Stimulated activated naive CD8-positive, alpha-beta T cell treated with anti-CD3 and anti-CD28 coated beads, Interleukin-15, Interleukin-2, amounts not matched to agents 100 ng/mL and 50 ng/mL, for 24 hours (primary cell): ENCODE results near the gene KCNG1.

Source experiments
- H3K27ac Mint-ChIP-seq: one replicate; pipeline ENCODE4 v1.8.0; 2021; ENCODE audit warnings: mild to moderate bottlenecking, mixed read lengths
- H3K27me3 Mint-ChIP-seq: one replicate; pipeline ENCODE4 v1.8.0; 2021; ENCODE audit warnings: mixed read lengths
- H3K36me3 Mint-ChIP-seq: one replicate; pipeline ENCODE4 v1.8.0; 2021; ENCODE audit warnings: low read depth, mixed read lengths
- H3K4me1 Mint-ChIP-seq: one replicate; pipeline ENCODE4 v1.8.0; 2021; ENCODE audit warnings: low read depth, mixed read lengths
- H3K4me3 Mint-ChIP-seq: one replicate; pipeline ENCODE4 v1.8.0; 2021; ENCODE audit warnings: mild to moderate bottlenecking, mixed read lengths
- H3K9me3 Mint-ChIP-seq: one replicate; pipeline ENCODE4 v1.8.0; 2021; ENCODE audit warnings: mixed read lengths

KCNG1 gene

GRCh38 chr20:51010932-51011331, 12.0 kb downstream of the KCNG1 start:
- H3K4me1 Mint-ChIP-seq: no peaks in the 10 kb centered on the region
- peaks cover 34% of the 10 kb centered on the region for H3K27me3 Mint-ChIP-seq
- H3K9me3 Mint-ChIP-seq: no peaks in the 10 kb centered on the region
- no peak overlapping the region for H3K27ac Mint-ChIP-seq
- no peak overlapping the region for H3K4me3 Mint-ChIP-seq
- H3K36me3 Mint-ChIP-seq: no peaks in the 10 kb centered on the region

- no peak overlapping the region for H3K27ac Mint-ChIP-seq
- no peaks in the 10 kb centered on the region for H3K9me3 Mint-ChIP-seq
- H3K4me3 Mint-ChIP-seq: no peak overlapping the region
- H3K27me3 Mint-ChIP-seq: peaks cover 25% of the 10 kb centered on the region
- no peaks in the 10 kb centered on the region for H3K36me3 Mint-ChIP-seq
- H3K4me1 Mint-ChIP-seq: no peaks in the 10 kb centered on the region
These were observed 12.9 kb downstream of the KCNG1 start for GRCh38 chr20:51010043-51010365.

GRCh38 chr20:51009303-51010042, 13.4 kb downstream of the KCNG1 start:
- H3K4me1 Mint-ChIP-seq: no peaks in the 10 kb centered on the region
- no peak overlapping the region for H3K27ac Mint-ChIP-seq
- H3K27me3 Mint-ChIP-seq: peaks cover 19% of the 10 kb centered on the region
- no peak overlapping the region for H3K4me3 Mint-ChIP-seq
- no peaks in the 10 kb centered on the region for H3K9me3 Mint-ChIP-seq
- H3K36me3 Mint-ChIP-seq: no peaks in the 10 kb centered on the region

- Mint-ChIP-seq H3K27ac (no peak overlapping the region), H3K4me1 (no peaks in the 10 kb centered on the region), H3K4me3 (no peak overlapping the region), H3K36me3 (no peaks in the 10 kb centered on the region), H3K9me3 (no peaks in the 10 kb centered on the region), H3K27me3 (peaks cover 12% of the 10 kb centered on the region)
These were observed 14.2 kb downstream of the KCNG1 start for GRCh38 chr20:51008718-51009117.

GRCh38 chr20:51005214-51005613, 17.7 kb downstream of the KCNG1 start:
- H3K9me3 Mint-ChIP-seq: no peaks in the 10 kb centered on the region
- H3K4me1 Mint-ChIP-seq: peaks cover 6% of the 10 kb centered on the region
- H3K27me3 Mint-ChIP-seq: peaks cover 17% of the 10 kb centered on the region
- no peak overlapping the region for H3K4me3 Mint-ChIP-seq
- H3K36me3 Mint-ChIP-seq: no peaks in the 10 kb centered on the region
- no peak overlapping the region for H3K27ac Mint-ChIP-seq

- peaks cover 6% of the 10 kb centered on the region for H3K4me1 Mint-ChIP-seq
- no peak overlapping the region for H3K4me3 Mint-ChIP-seq
- H3K9me3 Mint-ChIP-seq: no peaks in the 10 kb centered on the region
- no peaks in the 10 kb centered on the region for H3K36me3 Mint-ChIP-seq
- H3K27ac Mint-ChIP-seq: no peak overlapping the region
- peaks cover 19% of the 10 kb centered on the region for H3K27me3 Mint-ChIP-seq
These were observed 18.1 kb downstream of the KCNG1 start for GRCh38 chr20:51004781-51005180.

GRCh38 chr20:51004305-51004727, 18.6 kb downstream of the KCNG1 start:
- no peak overlapping the region for H3K27ac Mint-ChIP-seq
- peaks cover 6% of the 10 kb centered on the region for H3K4me1 Mint-ChIP-seq
- no peak overlapping the region for H3K4me3 Mint-ChIP-seq
- peaks cover 21% of the 10 kb centered on the region for H3K27me3 Mint-ChIP-seq
- H3K36me3 Mint-ChIP-seq: no peaks in the 10 kb centered on the region
- H3K9me3 Mint-ChIP-seq: no peaks in the 10 kb centered on the region

GRCh38 chr20:51003753-51004152, 19.2 kb downstream of the KCNG1 start:
- Mint-ChIP-seq H3K4me1 (peaks cover 6% of the 10 kb centered on the region), H3K9me3 (no peaks in the 10 kb centered on the region), H3K36me3 (no peaks in the 10 kb centered on the region), H3K4me3 (no peak overlapping the region), H3K27me3 (peaks cover 19% of the 10 kb centered on the region), H3K27ac (no peak overlapping the region)

GRCh38 chr20:51002633-51003032, 20.3 kb downstream of the KCNG1 start:
- H3K4me1 Mint-ChIP-seq: peaks cover 6% of the 10 kb centered on the region
- no peak overlapping the region for H3K4me3 Mint-ChIP-seq
- H3K27ac Mint-ChIP-seq: no peak overlapping the region
- peaks cover 19% of the 10 kb centered on the region for H3K27me3 Mint-ChIP-seq
- no peaks in the 10 kb centered on the region for H3K9me3 Mint-ChIP-seq
- H3K36me3 Mint-ChIP-seq: no peaks in the 10 kb centered on the region

- H3K4me1 Mint-ChIP-seq: peaks cover 6% of the 10 kb centered on the region
- no peaks in the 10 kb centered on the region for H3K9me3 Mint-ChIP-seq
- H3K36me3 Mint-ChIP-seq: no peaks in the 10 kb centered on the region
- H3K27me3 Mint-ChIP-seq: peaks cover 19% of the 10 kb centered on the region
- no peak overlapping the region for H3K4me3 Mint-ChIP-seq
- peak overlapping the region; percentile 85 for H3K27ac Mint-ChIP-seq
These were observed 21.3 kb downstream of the KCNG1 start for GRCh38 chr20:51001430-51002265.

- peaks cover 6% of the 10 kb centered on the region for H3K4me1 Mint-ChIP-seq
- no peaks in the 10 kb centered on the region for H3K9me3 Mint-ChIP-seq
- peaks cover 19% of the 10 kb centered on the region for H3K27me3 Mint-ChIP-seq
- no peaks in the 10 kb centered on the region for H3K36me3 Mint-ChIP-seq
- no peak overlapping the region for H3K4me3 Mint-ChIP-seq
- peak overlapping the region; percentile 12 for H3K27ac Mint-ChIP-seq
These were observed 23.6 kb downstream of the KCNG1 start for GRCh38 chr20:50999355-50999754.

GRCh38 chr20:50996901-50997865, 25.7 kb downstream of the KCNG1 start:
- Mint-ChIP-seq H3K9me3 (no peaks in the 10 kb centered on the region), H3K36me3 (no peaks in the 10 kb centered on the region), H3K4me1 (peaks cover 6% of the 10 kb centered on the region), H3K4me3 (no peak overlapping the region), H3K27ac (no peak overlapping the region), H3K27me3 (peaks cover 14% of the 10 kb centered on the region)

GRCh38 chr20:50995506-50995905, 27.4 kb downstream of the KCNG1 start:
- no peak overlapping the region for H3K27ac Mint-ChIP-seq
- H3K36me3 Mint-ChIP-seq: no peaks in the 10 kb centered on the region

GRCh38 chr20:50993876-50994275, 29.0 kb downstream of the KCNG1 start:
- no peaks in the 10 kb centered on the region for H3K36me3 Mint-ChIP-seq
- H3K4me3 Mint-ChIP-seq: no peak overlapping the region
- H3K27ac Mint-ChIP-seq: no peak overlapping the region
- H3K27me3 Mint-ChIP-seq: no peaks in the 10 kb centered on the region
- H3K4me1 Mint-ChIP-seq: no peaks in the 10 kb centered on the region
- no peaks in the 10 kb centered on the region for H3K9me3 Mint-ChIP-seq

More at GRCh38 chr20:50995506-50995905, 27.4 kb downstream of the KCNG1 start:
- no peak overlapping the region for H3K4me3 Mint-ChIP-seq
- H3K27me3 Mint-ChIP-seq: peaks cover 9% of the 10 kb centered on the region
- no peaks in the 10 kb centered on the region for H3K4me1 Mint-ChIP-seq
- H3K9me3 Mint-ChIP-seq: no peaks in the 10 kb centered on the region
